A673 (cell line): Measurements from ENCODE around the gene DLD.

ENCODE experiments used
- EZH2 ChIP-seq: fragments of 200-600 bp; sonication (generic); IDR thresholded peaks from 2 replicates; pipeline ENCODE4 v1.6.1; 2017; ENCODE audit warnings: borderline replicate concordance, low read depth, mild to moderate bottlenecking, mixed read lengths, antibody characterized with exemption, low read length; ENCODE audit not compliant: poor library complexity, severe bottlenecking
- TF ChIP-seq, protein P1 (sequence below): fragments of 300-800, 200-600 bp; sonication (generic); conservative IDR thresholded peaks from 2 replicates; pipeline ENCODE4 v1.5.1; 2017; ENCODE audit warnings: low read depth, mild to moderate bottlenecking, antibody characterized with exemption, low read length, moderate library complexity, mixed read lengths

DNA sequence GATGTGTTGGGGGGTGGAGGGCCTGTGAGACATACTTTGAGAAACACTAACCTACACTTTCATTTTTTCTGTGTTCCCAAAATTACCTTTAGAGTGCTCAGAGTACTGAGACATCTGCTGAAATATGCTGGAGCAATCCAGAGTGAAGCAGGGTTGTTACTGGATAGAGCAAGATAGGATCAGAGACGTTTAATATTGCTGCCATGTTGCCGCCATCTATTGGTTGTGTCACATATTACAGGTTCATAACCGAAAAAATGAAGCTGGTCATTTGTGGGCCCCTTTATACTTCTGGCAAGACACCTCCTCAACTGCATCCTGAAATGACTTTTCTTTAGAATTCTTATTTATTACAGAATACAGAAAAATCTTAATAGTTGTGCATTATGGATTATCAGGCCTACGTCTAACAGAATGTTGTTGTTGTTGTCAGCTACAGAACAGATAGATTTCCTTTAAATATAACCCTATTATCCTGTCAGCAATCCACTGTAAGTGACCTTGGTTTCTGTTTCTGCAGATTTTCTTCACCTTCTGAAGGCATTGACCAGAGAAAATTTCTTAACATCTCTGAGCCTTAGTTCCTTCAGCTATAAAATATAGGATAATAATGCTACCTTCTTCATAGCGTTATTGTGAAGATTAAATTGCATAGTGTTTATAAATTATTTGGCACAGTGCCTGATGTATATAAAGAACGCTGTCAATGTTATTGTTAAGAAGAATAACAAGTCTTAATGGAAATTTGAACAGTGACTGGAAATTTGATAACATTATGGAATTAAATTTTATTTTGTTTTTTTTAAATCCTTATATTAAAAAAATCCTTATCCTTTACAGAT, 16.2 kb upstream of the DLD start:
- TF ChIP-seq EZH2, result no peak
- TF ChIP-seq, protein P1, sequence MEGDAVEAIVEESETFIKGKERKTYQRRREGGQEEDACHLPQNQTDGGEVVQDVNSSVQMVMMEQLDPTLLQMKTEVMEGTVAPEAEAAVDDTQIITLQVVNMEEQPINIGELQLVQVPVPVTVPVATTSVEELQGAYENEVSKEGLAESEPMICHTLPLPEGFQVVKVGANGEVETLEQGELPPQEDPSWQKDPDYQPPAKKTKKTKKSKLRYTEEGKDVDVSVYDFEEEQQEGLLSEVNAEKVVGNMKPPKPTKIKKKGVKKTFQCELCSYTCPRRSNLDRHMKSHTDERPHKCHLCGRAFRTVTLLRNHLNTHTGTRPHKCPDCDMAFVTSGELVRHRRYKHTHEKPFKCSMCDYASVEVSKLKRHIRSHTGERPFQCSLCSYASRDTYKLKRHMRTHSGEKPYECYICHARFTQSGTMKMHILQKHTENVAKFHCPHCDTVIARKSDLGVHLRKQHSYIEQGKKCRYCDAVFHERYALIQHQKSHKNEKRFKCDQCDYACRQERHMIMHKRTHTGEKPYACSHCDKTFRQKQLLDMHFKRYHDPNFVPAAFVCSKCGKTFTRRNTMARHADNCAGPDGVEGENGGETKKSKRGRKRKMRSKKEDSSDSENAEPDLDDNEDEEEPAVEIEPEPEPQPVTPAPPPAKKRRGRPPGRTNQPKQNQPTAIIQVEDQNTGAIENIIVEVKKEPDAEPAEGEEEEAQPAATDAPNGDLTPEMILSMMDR, result peak; percentile 82
